HepG2 (cell line): ENCODE measurements around the gene DAPK1. TPM values are rescaled to one million over a fixed set of nuclear protein-coding genes. Genes with fewer than 3 reads are reported as not detected.

Experiments used
- FOXA3 ChIP-seq: IDR thresholded peaks from 2 replicates; pipeline ENCODE4 v1.6.1; 2016; ENCODE audit warnings: missing genetic modification reagents, missing compliant biosample characterization
- FOXC1 ChIP-seq: sonication (generic); formaldehyde crosslinking; IDR thresholded peaks from 2 replicates; pipeline ENCODE4 v1.8.0; 2022; ENCODE audit warnings: mild to moderate bottlenecking, missing genetic modification reagents, borderline replicate concordance
- PCBP2 ChIP-seq: fragments of 200-400 bp; formaldehyde crosslinking; optimal IDR thresholded peaks from 2 replicates; pipeline ENCODE3; 2018; ENCODE audit warnings: low read length, low read depth; ENCODE audit not compliant: poor library complexity, severe bottlenecking
- PRMT3 ChIP-seq: sonication (generic); formaldehyde crosslinking; IDR thresholded peaks from 2 replicates; pipeline ENCODE4 v1.8.1; 2022; ENCODE audit warnings: low read depth, mild to moderate bottlenecking, moderate library complexity, missing genetic modification reagents, borderline replicate concordance
- PRPF4 ChIP-seq: fragments of 200-400 bp; formaldehyde crosslinking; IDR thresholded peaks from 2 replicates; pipeline ENCODE4 v1.6.1; 2016; ENCODE audit warnings: low read length, low read depth; ENCODE audit not compliant: poor library complexity, severe bottlenecking
- TEAD3 ChIP-seq: optimal IDR thresholded peaks from 2 replicates; pipeline ENCODE3; 2016; ENCODE audit warnings: borderline replicate concordance
- U2AF1 ChIP-seq: fragments of 200-400 bp; formaldehyde crosslinking; optimal IDR thresholded peaks from 2 replicates; pipeline ENCODE3; 2017; ENCODE audit warnings: mild to moderate bottlenecking, low read depth, low read length
- ZBTB7A ChIP-seq: sonication (generic); formaldehyde crosslinking; IDR thresholded peaks from 2 replicates; pipeline ENCODE4 v1.8.0; 2022; ENCODE audit warnings: mild to moderate bottlenecking, missing genetic modification reagents
- ZFP36L1 ChIP-seq: sonication (generic); formaldehyde crosslinking; IDR thresholded peaks from 2 replicates; pipeline ENCODE4 v1.8.0; 2022; ENCODE audit warnings: mild to moderate bottlenecking, missing genetic modification reagents, moderate library complexity
- ZNF33B ChIP-seq: sonication (generic); formaldehyde crosslinking; IDR thresholded peaks from 2 replicates; pipeline ENCODE4 v1.5.1; 2020; ENCODE audit warnings: mild to moderate bottlenecking, missing genetic modification reagents
- ZNF460 ChIP-seq: sonication (generic); formaldehyde crosslinking; IDR thresholded peaks from 2 replicates; pipeline ENCODE4 v1.5.1; 2020; ENCODE audit warnings: missing genetic modification reagents, mild to moderate bottlenecking, borderline replicate concordance
- ZNF605 ChIP-seq: sonication (generic); formaldehyde crosslinking; IDR thresholded peaks from 2 replicates; pipeline ENCODE4 v1.8.0; 2022; ENCODE audit warnings: mild to moderate bottlenecking, missing genetic modification reagents
- polyA plus RNA-seq, 8 experiments: library from polyadenylated mRNA; depleted of rRNA in 3 of 8; stranded (reverse) in 7 of 8; unstranded in 1 of 8; fragments of >200 nt; fragmentation: Illumina TruSeq in 4 of 8; extraction: Trizol in 4 of 8; gene quantifications; 2 replicates each; pipeline versions ENCODE4 v1.2.1 to v1.2.3, GENCODE V29; 2011 to 2016; ENCODE audit warnings: low read depth in 4 of 8, missing spikeins in 1 of 8, mixed read lengths in 1 of 8; ENCODE audit not compliant: insufficient read depth in 1 of 8
- total RNA-seq, 5 experiments: library from RNA; depleted of rRNA; stranded (reverse); fragments of >200 nt; fragmentation: Illumina TruSeq; extraction: Trizol; gene quantifications; 2 replicates each; pipeline ENCODE4 v1.2.3, GENCODE V29; 2016; ENCODE audit warnings: low read depth in 1 of 5
- TF ChIP-seq, protein P1 (sequence below), 2 experiments: sonication (generic) in 1 of 2; formaldehyde crosslinking in 1 of 2; IDR thresholded peaks; 2 replicates each; pipeline versions ENCODE4 v1.4.0 to v1.6.1; 2016 to 2020; ENCODE audit warnings: borderline replicate concordance in 1 of 2, low read depth in 1 of 2, mild to moderate bottlenecking in 1 of 2, missing genetic modification reagents in 1 of 2
- TF ChIP-seq, protein P2 (sequence below): sonication (generic); formaldehyde crosslinking; IDR thresholded peaks from 2 replicates; pipeline ENCODE4 v1.4.0; 2020; ENCODE audit warnings: low read depth, mild to moderate bottlenecking, missing genetic modification reagents
- TF ChIP-seq, protein P3 (sequence below): sonication (generic); formaldehyde crosslinking; IDR thresholded peaks from 2 replicates; pipeline ENCODE4 v1.5.0; 2020; ENCODE audit warnings: mild to moderate bottlenecking, missing genetic modification reagents, borderline replicate concordance
- TF ChIP-seq, protein P4 (sequence below): sonication (generic); formaldehyde crosslinking; conservative IDR thresholded peaks from 2 replicates; pipeline ENCODE4 v1.4.0; 2020; ENCODE audit warnings: missing genetic modification reagents
- TF ChIP-seq, protein P5 (sequence below): sonication (generic); formaldehyde crosslinking; IDR thresholded peaks from 2 replicates; pipeline ENCODE4 v1.4.0; 2020; ENCODE audit warnings: missing genetic modification reagents, borderline replicate concordance

Gene DAPK1
- total and polyA plus RNA-seq, 2 of the 13 experiments (the other 11 are each of a cell fraction or from before 2014, with no cell fraction given), result 35.7 to 35.9 TPM

DNA sequence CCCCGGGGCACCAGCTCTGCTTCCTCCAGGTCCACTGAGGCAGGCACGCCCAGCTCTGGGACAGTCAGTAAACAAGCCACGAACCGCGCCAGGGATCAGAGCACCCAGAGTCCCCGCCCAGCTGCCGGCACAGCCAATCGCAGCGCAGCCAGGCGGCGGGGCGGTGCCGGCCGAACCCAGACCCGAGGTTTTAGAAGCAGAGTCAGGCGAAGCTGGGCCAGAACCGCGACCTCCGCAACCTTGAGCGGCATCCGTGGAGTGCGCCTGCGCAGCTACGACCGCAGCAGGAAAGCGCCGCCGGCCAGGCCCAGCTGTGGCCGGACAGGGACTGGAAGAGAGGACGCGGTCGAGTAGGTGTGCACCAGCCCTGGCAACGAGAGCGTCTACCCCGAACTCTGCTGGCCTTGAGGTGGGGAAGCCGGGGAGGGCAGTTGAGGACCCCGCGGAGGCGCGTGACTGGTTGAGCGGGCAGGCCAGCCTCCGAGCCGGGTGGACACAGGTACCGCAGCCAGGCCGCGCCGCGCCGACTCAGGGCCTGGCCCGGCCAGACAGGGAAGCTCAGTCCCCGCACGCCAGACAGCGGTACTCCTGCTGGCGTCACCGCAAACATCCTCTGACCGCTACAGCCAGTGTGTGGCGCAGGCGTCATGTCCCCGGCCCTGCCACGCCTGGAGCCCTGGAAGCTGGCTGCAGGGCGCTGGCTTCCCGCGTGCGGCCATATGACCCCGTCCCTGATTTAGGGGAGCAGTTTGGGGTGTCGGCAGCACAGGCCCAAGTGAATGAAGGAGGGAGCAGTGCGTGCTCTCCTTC is 228.4 kb downstream of the DAPK1 start, which contains the start of gene CTSL (continued):
- TF ChIP-seq, protein P1, sequence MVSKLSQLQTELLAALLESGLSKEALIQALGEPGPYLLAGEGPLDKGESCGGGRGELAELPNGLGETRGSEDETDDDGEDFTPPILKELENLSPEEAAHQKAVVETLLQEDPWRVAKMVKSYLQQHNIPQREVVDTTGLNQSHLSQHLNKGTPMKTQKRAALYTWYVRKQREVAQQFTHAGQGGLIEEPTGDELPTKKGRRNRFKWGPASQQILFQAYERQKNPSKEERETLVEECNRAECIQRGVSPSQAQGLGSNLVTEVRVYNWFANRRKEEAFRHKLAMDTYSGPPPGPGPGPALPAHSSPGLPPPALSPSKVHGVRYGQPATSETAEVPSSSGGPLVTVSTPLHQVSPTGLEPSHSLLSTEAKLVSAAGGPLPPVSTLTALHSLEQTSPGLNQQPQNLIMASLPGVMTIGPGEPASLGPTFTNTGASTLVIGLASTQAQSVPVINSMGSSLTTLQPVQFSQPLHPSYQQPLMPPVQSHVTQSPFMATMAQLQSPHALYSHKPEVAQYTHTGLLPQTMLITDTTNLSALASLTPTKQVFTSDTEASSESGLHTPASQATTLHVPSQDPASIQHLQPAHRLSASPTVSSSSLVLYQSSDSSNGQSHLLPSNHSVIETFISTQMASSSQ (IDR thresholded peaks at IDR 0.05; ENCODE audit: low read depth), result no peak
- TF ChIP-seq, protein P1 (CRISPR knock-in tag; IDR thresholded peaks at IDR 0.05; ENCODE audit: borderline replicate concordance), result peak; percentile 49; the same call in 1 of the 2 replicates
- TF ChIP-seq, protein P2, sequence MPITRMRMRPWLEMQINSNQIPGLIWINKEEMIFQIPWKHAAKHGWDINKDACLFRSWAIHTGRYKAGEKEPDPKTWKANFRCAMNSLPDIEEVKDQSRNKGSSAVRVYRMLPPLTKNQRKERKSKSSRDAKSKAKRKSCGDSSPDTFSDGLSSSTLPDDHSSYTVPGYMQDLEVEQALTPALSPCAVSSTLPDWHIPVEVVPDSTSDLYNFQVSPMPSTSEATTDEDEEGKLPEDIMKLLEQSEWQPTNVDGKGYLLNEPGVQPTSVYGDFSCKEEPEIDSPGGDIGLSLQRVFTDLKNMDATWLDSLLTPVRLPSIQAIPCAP (CRISPR knock-in tag), result no peak
- TF ChIP-seq ZBTB7A (CRISPR knock-in tag) (no peak), PRMT3 (CRISPR knock-in tag) (peak; percentile 67; the same call in 1 of the 2 replicates), PCBP2 (no peak), TEAD3 (CRISPR knock-in tag) (peak; percentile 40), ZNF605 (CRISPR knock-in tag) (peak; percentile 68), ZFP36L1 (CRISPR knock-in tag) (no peak), FOXA3 (CRISPR knock-in tag) (peak; percentile 68), ZNF460 (CRISPR knock-in tag) (no peak), U2AF1 (peak; percentile 17), ZNF33B (CRISPR knock-in tag) (peak; percentile 68; the same call in 1 of the 2 replicates), PRPF4 (no peak), FOXC1 (CRISPR knock-in tag) (no peak; the same call in 1 of the 2 replicates)
- TF ChIP-seq, protein P3, sequence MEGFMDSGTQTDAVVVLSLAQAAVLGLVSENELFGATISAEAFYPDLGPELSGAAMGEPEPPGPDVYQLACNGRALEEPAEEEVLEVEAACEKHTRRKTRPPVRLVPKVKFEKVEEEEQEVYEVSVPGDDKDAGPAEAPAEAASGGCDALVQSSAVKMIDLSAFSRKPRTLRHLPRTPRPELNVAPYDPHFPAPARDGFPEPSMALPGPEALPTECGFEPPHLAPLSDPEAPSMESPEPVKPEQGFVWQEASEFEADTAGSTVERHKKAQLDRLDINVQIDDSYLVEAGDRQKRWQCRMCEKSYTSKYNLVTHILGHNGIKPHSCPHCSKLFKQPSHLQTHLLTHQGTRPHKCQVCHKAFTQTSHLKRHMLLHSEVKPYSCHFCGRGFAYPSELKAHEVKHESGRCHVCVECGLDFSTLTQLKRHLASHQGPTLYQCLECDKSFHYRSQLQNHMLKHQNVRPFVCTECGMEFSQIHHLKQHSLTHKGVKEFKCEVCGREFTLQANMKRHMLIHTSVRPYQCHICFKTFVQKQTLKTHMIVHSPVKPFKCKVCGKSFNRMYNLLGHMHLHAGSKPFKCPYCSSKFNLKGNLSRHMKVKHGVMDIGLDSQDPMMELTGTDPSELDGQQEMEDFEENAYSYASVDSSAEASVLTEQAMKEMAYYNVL, result no peak
- TF ChIP-seq, protein P4, sequence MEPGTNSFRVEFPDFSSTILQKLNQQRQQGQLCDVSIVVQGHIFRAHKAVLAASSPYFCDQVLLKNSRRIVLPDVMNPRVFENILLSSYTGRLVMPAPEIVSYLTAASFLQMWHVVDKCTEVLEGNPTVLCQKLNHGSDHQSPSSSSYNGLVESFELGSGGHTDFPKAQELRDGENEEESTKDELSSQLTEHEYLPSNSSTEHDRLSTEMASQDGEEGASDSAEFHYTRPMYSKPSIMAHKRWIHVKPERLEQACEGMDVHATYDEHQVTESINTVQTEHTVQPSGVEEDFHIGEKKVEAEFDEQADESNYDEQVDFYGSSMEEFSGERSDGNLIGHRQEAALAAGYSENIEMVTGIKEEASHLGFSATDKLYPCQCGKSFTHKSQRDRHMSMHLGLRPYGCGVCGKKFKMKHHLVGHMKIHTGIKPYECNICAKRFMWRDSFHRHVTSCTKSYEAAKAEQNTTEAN (CRISPR knock-in tag), result peak; percentile 65; the same call in 1 of the 2 replicates
- TF ChIP-seq, protein P5, sequence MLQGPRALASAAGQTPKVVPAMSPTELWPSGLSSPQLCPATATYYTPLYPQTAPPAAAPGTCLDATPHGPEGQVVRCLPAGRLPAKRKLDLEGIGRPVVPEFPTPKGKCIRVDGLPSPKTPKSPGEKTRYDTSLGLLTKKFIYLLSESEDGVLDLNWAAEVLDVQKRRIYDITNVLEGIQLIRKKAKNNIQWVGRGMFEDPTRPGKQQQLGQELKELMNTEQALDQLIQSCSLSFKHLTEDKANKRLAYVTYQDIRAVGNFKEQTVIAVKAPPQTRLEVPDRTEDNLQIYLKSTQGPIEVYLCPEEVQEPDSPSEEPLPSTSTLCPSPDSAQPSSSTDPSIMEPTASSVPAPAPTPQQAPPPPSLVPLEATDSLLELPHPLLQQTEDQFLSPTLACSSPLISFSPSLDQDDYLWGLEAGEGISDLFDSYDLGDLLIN, result peak; percentile 13; the same call in 1 of the 2 replicates
